Neural cell (in vitro differentiated cells): ENCODE results near the gene UTP15. TPM values are rescaled to one million over a fixed set of nuclear protein-coding genes. Genes with fewer than 3 reads are reported as not detected.

Experiments used
- H2AFZ ChIP-seq: fragments of 200-600, 300-800 bp; sonication (generic), shearing (Covaris generic); 2 replicates; pipeline ENCODE4 v1.6.0; 2014; ENCODE audit warnings: low read depth, mild to moderate bottlenecking, antibody characterized with exemption, low read length, moderate library complexity
- H3F3A ChIP-seq: fragments of 200-600 bp; shearing (Covaris generic); 2 replicates; pipeline ENCODE4 v1.6.1; 2016; ENCODE audit warnings: mild to moderate bottlenecking, moderate library complexity, mixed read lengths, antibody characterized with exemption, low read length; ENCODE audit not compliant: insufficient read depth, poor library complexity, severe bottlenecking
- H3K27ac ChIP-seq: fragments of 200-600, 300-800 bp; sonication (generic), shearing (Covaris generic); 2 replicates; pipeline ENCODE4 v1.5.1; 2014; ENCODE audit warnings: mild to moderate bottlenecking, low read length, moderate library complexity
- H3K27me3 ChIP-seq: fragments of 300-800, 200-600 bp; sonication (generic), shearing (Covaris generic); 2 replicates; pipeline ENCODE4 v1.6.0; 2014; ENCODE audit warnings: mild to moderate bottlenecking, low read depth, low read length, moderate library complexity; ENCODE audit not compliant: insufficient read depth
- H3K36me3 ChIP-seq: fragments of 300-800, 200-600 bp; sonication (generic), shearing (Covaris generic); 2 replicates; pipeline ENCODE4 v1.5.1; 2014; ENCODE audit warnings: mild to moderate bottlenecking, antibody characterized with exemption, low read length, moderate library complexity; ENCODE audit not compliant: insufficient read depth
- H3K4me2 ChIP-seq: fragments of 300-800, 200-600 bp; sonication (generic), shearing (Covaris generic); 2 replicates; pipeline ENCODE4 v1.6.0; 2014; ENCODE audit warnings: mild to moderate bottlenecking, low read length
- H3K4me3 ChIP-seq: fragments of 300-800, 200-600 bp; sonication (generic), shearing (Covaris generic); 2 replicates; pipeline ENCODE4 v1.5.1; 2014; ENCODE audit warnings: mild to moderate bottlenecking, low read length, moderate library complexity
- H3K79me2 ChIP-seq: fragments of 200-600 bp; shearing (Covaris generic); replicated peaks from 2 replicates; pipeline ENCODE4 v1.6.0; 2014; ENCODE audit warnings: mild to moderate bottlenecking, low read length, moderate library complexity; ENCODE audit not compliant: insufficient read depth
- H3K9ac ChIP-seq: fragments of 300-800, 200-600 bp; sonication (generic), shearing (Covaris generic); 2 replicates; pipeline ENCODE4 v1.6.1; 2016; ENCODE audit warnings: mild to moderate bottlenecking, low read length, mixed read lengths
- H3K9me2 ChIP-seq: fragments of 200-600 bp; shearing (Covaris generic); 2 replicates; pipeline ENCODE4 v1.6.1; 2016; ENCODE audit warnings: mild to moderate bottlenecking, low read length, mixed read lengths; ENCODE audit not compliant: insufficient read depth
- H3K9me3 ChIP-seq: fragments of 200-600, 300-800 bp; sonication (generic), shearing (Covaris generic); 2 replicates; pipeline ENCODE4 v1.6.1; 2016; ENCODE audit warnings: mild to moderate bottlenecking, mixed run types, low read length, moderate library complexity, mixed read lengths
- H4K20me1 ChIP-seq: fragments of 200-600 bp; shearing (Covaris generic); 2 replicates; pipeline ENCODE4 v1.6.1; 2016; ENCODE audit warnings: mild to moderate bottlenecking, mixed run types; ENCODE audit not compliant: insufficient read depth
- CTCF ChIP-seq: fragments of 450-650 bp; IDR thresholded peaks from 2 replicates; pipeline ENCODE4 v1.5.1; 2014; ENCODE audit warnings: antibody characterized with exemption, mild to moderate bottlenecking, moderate library complexity; ENCODE audit not compliant: poor library complexity, severe bottlenecking
- EP300 ChIP-seq: fragments of 450-650 bp; conservative IDR thresholded peaks from 2 replicates; pipeline ENCODE4 v1.6.1; 2014; ENCODE audit warnings: antibody characterized with exemption, mild to moderate bottlenecking, moderate library complexity; ENCODE audit not compliant: poor library complexity, severe bottlenecking
- EZH2 ChIP-seq: fragments of 200-600, 300-800 bp; shearing (Covaris generic), sonication (generic); IDR thresholded peaks from 2 replicates; pipeline ENCODE4 v1.6.1; 2014; ENCODE audit warnings: antibody characterized with exemption, low read length, borderline replicate concordance, mild to moderate bottlenecking; ENCODE audit not compliant: insufficient read depth, poor library complexity, severe bottlenecking
- MXI1 ChIP-seq: fragments of 450-650 bp; conservative IDR thresholded peaks from 2 replicates; pipeline ENCODE4 v1.6.1; 2014; ENCODE audit warnings: antibody characterized with exemption, mild to moderate bottlenecking; ENCODE audit not compliant: poor library complexity, severe bottlenecking
- POLR2AphosphoS5 ChIP-seq: IDR thresholded peaks from 2 replicates; pipeline ENCODE4 v1.6.1; 2012
- RAD21 ChIP-seq: fragments of 450-650 bp; conservative IDR thresholded peaks from 2 replicates; pipeline ENCODE4 v1.6.1; 2014; ENCODE audit warnings: antibody characterized with exemption, mild to moderate bottlenecking, moderate library complexity
- REST ChIP-seq: IDR thresholded peaks from 2 replicates; pipeline ENCODE4 v1.6.1; 2012; ENCODE audit warnings: borderline replicate concordance
- SMC3 ChIP-seq: fragments of 450-650 bp; conservative IDR thresholded peaks from 2 replicates; pipeline ENCODE4 v1.6.1; 2014; ENCODE audit warnings: antibody characterized with exemption, mild to moderate bottlenecking, moderate library complexity; ENCODE audit not compliant: poor library complexity
- TAF1 ChIP-seq: IDR thresholded peaks from 2 replicates; pipeline ENCODE4 v1.6.1; 2012; ENCODE audit warnings: low read depth
- polyA plus RNA-seq: library from polyadenylated mRNA; depleted of rRNA; stranded (reverse); fragments of >200 nt; gene quantifications from 2 replicates; pipeline ENCODE4 v1.2.3, GENCODE V29; 2014

UTP15 gene
- polyA plus RNA-seq, 1 donor from 2014 or later, result 18.1 TPM

- TF ChIP-seq MXI1 (no peak), SMC3 (no peak), RAD21 (no peak), EZH2 (no peak), REST (no peak), EP300 (no peak), TAF1 (no peak), POLR2AphosphoS5 (no peak), CTCF (no peak)
- H3K4me2 ChIP-seq, result no peak overlapping the region
Measured at GRCh38 chr5:73545403-73545779, 20.2 kb upstream of the UTP15 start.

GRCh38 chr5:73550016-73550415 is 15.5 kb upstream of the UTP15 start:
- no peak overlapping the region for H3K9ac ChIP-seq
- no peak overlapping the region for H3K27ac ChIP-seq
- TF ChIP-seq EZH2, result no peak
- TF ChIP-seq TAF1, result no peak
- no peak for TF ChIP-seq REST
- no peak for TF ChIP-seq RAD21
- no peak for TF ChIP-seq MXI1
- TF ChIP-seq CTCF, result no peak
- TF ChIP-seq SMC3, result no peak
- no peak for TF ChIP-seq EP300
- H3K9me2 ChIP-seq, result no peaks in the 10 kb centered on the region
- no peaks in the 10 kb centered on the region for H3K79me2 ChIP-seq
- no peaks in the 10 kb centered on the region for H3K27me3 ChIP-seq
- H2AFZ ChIP-seq, result no peak overlapping the region
- H3F3A ChIP-seq, result no peaks in the 10 kb centered on the region
- H4K20me1 ChIP-seq, result no peaks in the 10 kb centered on the region
- no peak overlapping the region for H3K4me2 ChIP-seq
- no peaks in the 10 kb centered on the region for H3K9me3 ChIP-seq
- H3K4me3 ChIP-seq, result no peak overlapping the region
- H3K36me3 ChIP-seq, result no peaks in the 10 kb centered on the region

More at GRCh38 chr5:73545403-73545779, 20.2 kb upstream of the UTP15 start:
- no peaks in the 10 kb centered on the region for H3K27me3 ChIP-seq
- no peaks in the 10 kb centered on the region for H3K36me3 ChIP-seq
- H3K9me3 ChIP-seq, result no peaks in the 10 kb centered on the region
- H3K79me2 ChIP-seq, result no peaks in the 10 kb centered on the region
- no peak overlapping the region for H2AFZ ChIP-seq
- no peak overlapping the region for H3K27ac ChIP-seq
- H3K9me2 ChIP-seq, result no peaks in the 10 kb centered on the region
- no peak overlapping the region for H3K9ac ChIP-seq
- no peak overlapping the region for H3K4me3 ChIP-seq
- no peaks in the 10 kb centered on the region for H4K20me1 ChIP-seq
- no peaks in the 10 kb centered on the region for H3F3A ChIP-seq
